Glutamatergic neuron (in vitro differentiated cells): ENCODE data around the gene EPHA3. TPM values are rescaled to one million over a fixed set of nuclear protein-coding genes. Genes with fewer than 3 reads are reported as not detected.

Experiments used
- DNase-seq: peaks from one replicate; pipeline ENCODE4 v3.0.0; 2022
- H3K27ac Mint-ChIP-seq: one replicate; pipeline ENCODE4 v1.8.0; 2020; ENCODE audit warnings: mild to moderate bottlenecking, mixed read lengths, inconsistent platforms; ENCODE audit not compliant: unreplicated experiment
- H3K27me3 Mint-ChIP-seq: one replicate; pipeline ENCODE4 v1.8.0; 2020; ENCODE audit warnings: mild to moderate bottlenecking, moderate library complexity, mixed read lengths, inconsistent platforms; ENCODE audit not compliant: unreplicated experiment
- H3K36me3 Mint-ChIP-seq: one replicate; pipeline ENCODE4 v1.8.0; 2020; ENCODE audit warnings: mild to moderate bottlenecking, mixed read lengths, inconsistent platforms; ENCODE audit not compliant: unreplicated experiment
- H3K4me1 Mint-ChIP-seq: one replicate; pipeline ENCODE4 v1.8.0; 2020; ENCODE audit warnings: mild to moderate bottlenecking, low read depth, mixed read lengths, inconsistent platforms; ENCODE audit not compliant: unreplicated experiment
- H3K4me3 Mint-ChIP-seq: one replicate; pipeline ENCODE4 v1.8.0; 2020; ENCODE audit warnings: mild to moderate bottlenecking, mixed read lengths, inconsistent platforms; ENCODE audit not compliant: unreplicated experiment
- H3K9me3 Mint-ChIP-seq: one replicate; pipeline ENCODE4 v1.8.0; 2020; ENCODE audit warnings: mild to moderate bottlenecking, moderate library complexity, mixed read lengths, inconsistent platforms; ENCODE audit not compliant: unreplicated experiment
- CTCF ChIP-seq: fragments of 200-600 bp; sonication (generic); IDR thresholded peaks from one replicate; pipeline ENCODE4 v1.5.0; 2021; ENCODE audit not compliant: partially characterized antibody, unreplicated experiment
- total RNA-seq: library from RNA; stranded (reverse); fragmentation: NEBNext Ultra II Directional; extraction: Animal tissue kit (Norgen Biotek cat#: 25700); gene quantifications from one replicate; pipeline ENCODE4 v1.2.1, GENCODE V29; 2021; ENCODE audit not compliant: unreplicated experiment

Gene EPHA3
- total RNA-seq, 1 donor from 2014 or later, result 9.9 TPM

GRCh38 chr3:89449086-89449485 lies 341.7 kb downstream of the EPHA3 start:
- no peaks in the 10 kb centered on the region for H3K9me3 Mint-ChIP-seq
- H3K4me3 Mint-ChIP-seq, result no peak overlapping the region
- no peak overlapping the region for H3K27ac Mint-ChIP-seq
- DNase-seq, result no peak
- H3K4me1 Mint-ChIP-seq, result no peaks in the 10 kb centered on the region
- H3K36me3 Mint-ChIP-seq, result no peaks in the 10 kb centered on the region
- H3K27me3 Mint-ChIP-seq, result no peaks in the 10 kb centered on the region
- TF ChIP-seq CTCF, result no peak

GRCh38 chr3:89452066-89452465 lies 344.6 kb downstream of the EPHA3 start:
- H3K27ac Mint-ChIP-seq, result no peak overlapping the region
- no peak for TF ChIP-seq CTCF
- no peaks in the 10 kb centered on the region for H3K4me1 Mint-ChIP-seq
- no peak for DNase-seq
- no peaks in the 10 kb centered on the region for H3K36me3 Mint-ChIP-seq
- H3K4me3 Mint-ChIP-seq, result no peak overlapping the region
- no peaks in the 10 kb centered on the region for H3K9me3 Mint-ChIP-seq
- no peaks in the 10 kb centered on the region for H3K27me3 Mint-ChIP-seq

DNA sequence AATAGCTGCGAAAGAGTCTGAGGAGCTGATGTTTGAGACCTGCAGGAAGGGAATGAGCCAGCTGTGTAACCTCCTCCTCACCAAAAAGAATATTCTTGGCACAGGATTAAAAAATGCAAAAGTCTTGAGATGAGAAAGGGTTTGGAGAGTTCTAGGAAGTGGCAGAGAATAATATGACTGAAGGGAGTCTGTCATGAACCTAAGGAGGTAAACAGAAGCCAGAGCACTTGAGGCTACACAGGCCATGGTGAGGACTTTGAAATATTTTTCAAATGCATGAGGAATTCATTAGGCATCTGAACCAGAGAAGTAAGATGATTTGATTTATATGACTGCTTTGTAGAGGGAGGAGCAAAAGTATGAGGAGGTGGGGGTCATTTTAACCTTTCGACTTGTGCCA lies 347.8 kb downstream of the EPHA3 start:
- no peak for TF ChIP-seq CTCF
- H3K27ac Mint-ChIP-seq, result no peak overlapping the region
- peaks cover 2% of the 10 kb centered on the region for H3K9me3 Mint-ChIP-seq
- H3K4me3 Mint-ChIP-seq, result no peak overlapping the region
- H3K4me1 Mint-ChIP-seq, result no peaks in the 10 kb centered on the region
- no peaks in the 10 kb centered on the region for H3K27me3 Mint-ChIP-seq
- no peak for DNase-seq
- no peaks in the 10 kb centered on the region for H3K36me3 Mint-ChIP-seq

GRCh38 chr3:89467898-89468363 lies 360.5 kb downstream of the EPHA3 start:
- no peak for DNase-seq

GRCh38 chr3:89472101-89472500 lies 364.7 kb downstream of the EPHA3 start:
- DNase-seq, result no peak
- H3K27ac Mint-ChIP-seq, result no peak overlapping the region
- H3K27me3 Mint-ChIP-seq, result no peaks in the 10 kb centered on the region
- no peak overlapping the region for H3K4me3 Mint-ChIP-seq
- no peaks in the 10 kb centered on the region for H3K36me3 Mint-ChIP-seq
- H3K9me3 Mint-ChIP-seq, result peaks cover 2% of the 10 kb centered on the region
- no peak for TF ChIP-seq CTCF
- peaks cover 5% of the 10 kb centered on the region for H3K4me1 Mint-ChIP-seq

More at GRCh38 chr3:89467898-89468363, 360.5 kb downstream of the EPHA3 start:
- Mint-ChIP-seq H3K27ac (no peak overlapping the region), H3K36me3 (no peaks in the 10 kb centered on the region), H3K4me1 (peaks cover 5% of the 10 kb centered on the region), H3K9me3 (no peaks in the 10 kb centered on the region), H3K4me3 (no peak overlapping the region), H3K27me3 (no peaks in the 10 kb centered on the region)
- no peak for TF ChIP-seq CTCF
